HCT116 (cell line): ENCODE measurements around the gene HTR7. TPM values are rescaled to one million over a fixed set of nuclear protein-coding genes. Genes with fewer than 3 reads are reported as not detected.

Source experiments
- ATAC-seq: fragments of 200-7000 bp; cut with Tn5 transposase; 2 replicates; pipeline ENCODE4 v1.9.1; 2020; ENCODE audit warnings: mild to moderate bottlenecking, moderate library complexity
- BruUV-seq: library from RNA; stranded (reverse); fragments of 400-500 nt; replicated peaks from 2 replicates; lab custom pipeline; 2021; lab: Mats Ljungman, UMichigan
- CTCF ChIA-PET: fragments of 300-600 bp; sonication (Branson Sonifier 250); formaldehyde crosslinking; loops from one replicate; lab custom pipeline; 2021; ENCODE audit warnings: antibody characterized with exemption; lab: Charles Lee
- POLR2A ChIA-PET: fragments of 300-600, 350-600 bp; sonication (Branson Sonifier 250); formaldehyde crosslinking; loops from one replicate; lab custom pipeline; 2021; ENCODE audit warnings: antibody characterized with exemption; lab: Charles Lee
- RAD21 ChIA-PET, 2 experiments: fragments of 300-600 bp; sonication (Branson Sonifier 250); formaldehyde crosslinking; loops; one replicate each; lab custom pipeline; 2023; ENCODE audit warnings: low total read pairs in 2 of 2; ENCODE audit not compliant: uncharacterized antibody in 2 of 2, unreplicated experiment in 2 of 2, low non-redundant PET in 1 of 2; lab: Charles Lee
- DNase-seq: peaks from one replicate; pipeline ENCODE4 v3.0.0-alpha.2; 2010; ENCODE audit warnings: low read depth, low spot score
- H2AFZ ChIP-seq: fragments of 200-600 bp; shearing (Covaris generic), sonication (generic); 2 replicates; pipeline ENCODE4 v1.6.1; 2017; ENCODE audit warnings: low read depth, mixed run types, mixed read lengths, antibody characterized with exemption, low read length; ENCODE audit not compliant: poor library complexity, severe bottlenecking
- H3K27ac ChIP-seq: 2 replicates; pipeline ENCODE4 v1.5.1; 2012; ENCODE audit warnings: low read depth, low read length
- H3K27me3 ChIP-seq: fragments of 200-600 bp; sonication (generic); 2 replicates; pipeline ENCODE4 v1.6.1; 2016; ENCODE audit warnings: mixed run types, low read length, mixed read lengths; ENCODE audit not compliant: insufficient read depth
- H3K36me3 ChIP-seq, 2 experiments: fragments of 200-500 bp in 1 of 2; fragments of 200-600 bp in 1 of 2; sonication (Bioruptor generic) in 1 of 2; sonication (generic) in 1 of 2; 2 replicates each; pipeline versions ENCODE4 v1.5.1 to v1.6.1; 2014 to 2016; ENCODE audit warnings: low read length in 2 of 2, inconsistent platforms in 1 of 2, mixed read lengths in 1 of 2, mixed run types in 1 of 2; ENCODE audit not compliant: insufficient read depth in 2 of 2, control insufficient read depth in 1 of 2
- H3K4me1 ChIP-seq, 2 experiments: fragments of 200-600 bp in 1 of 2; sonication (generic) in 1 of 2; 2 replicates each; pipeline versions ENCODE4 v1.5.1 to v1.6.1; 2012 to 2017; ENCODE audit warnings: low read length in 2 of 2, inconsistent platforms in 1 of 2, mild to moderate bottlenecking in 1 of 2, mixed read lengths in 1 of 2, mixed run types in 1 of 2, moderate library complexity in 1 of 2; ENCODE audit not compliant: insufficient read depth in 2 of 2, control insufficient read depth in 1 of 2
- H3K4me2 ChIP-seq: fragments of 200-600 bp; sonication (generic); 2 replicates; pipeline ENCODE4 v1.6.1; 2017; ENCODE audit warnings: mixed run types, low read length, mixed read lengths
- H3K4me3 ChIP-seq, 2 experiments: fragments of 200-600 bp in 1 of 2; sonication (generic) in 1 of 2; replicated peaks in 1 of 2; 2 replicates each; pipeline ENCODE4 v1.5.1; 2011 to 2016; ENCODE audit warnings: low read length in 2 of 2, control low read depth in 1 of 2, low read depth in 1 of 2, mild to moderate bottlenecking in 1 of 2, mixed read lengths in 1 of 2, mixed run types in 1 of 2
- H3K79me2 ChIP-seq: fragments of 200-600 bp; sonication (generic); 2 replicates; pipeline ENCODE4 v1.6.1; 2017; ENCODE audit warnings: mild to moderate bottlenecking, mixed run types, low read length, moderate library complexity, mixed read lengths; ENCODE audit not compliant: insufficient read depth
- H3K9ac ChIP-seq: fragments of 200-600 bp; sonication (generic); 2 replicates; pipeline ENCODE4 v1.6.1; 2016; ENCODE audit warnings: low read length, mixed read lengths
- H3K9me2 ChIP-seq: fragments of 200-600 bp; sonication (generic), shearing (Covaris generic); 2 replicates; pipeline ENCODE4 v1.6.1; 2017; ENCODE audit warnings: mixed run types, mild to moderate bottlenecking, moderate library complexity; ENCODE audit not compliant: insufficient read depth
- H3K9me3 ChIP-seq, 2 experiments: fragments of 200-500 bp in 1 of 2; fragments of 200-600 bp in 1 of 2; sonication (Bioruptor generic) in 1 of 2; sonication (generic) in 1 of 2; 2 replicates each; pipeline ENCODE4 v1.6.1; 2014 to 2017; ENCODE audit warnings: low read length in 2 of 2, mixed read lengths in 2 of 2, inconsistent platforms in 1 of 2, low read depth in 1 of 2, mild to moderate bottlenecking in 1 of 2, mixed run types in 1 of 2, moderate library complexity in 1 of 2; ENCODE audit not compliant: control insufficient read depth in 1 of 2, insufficient read depth in 1 of 2
- H4K20me1 ChIP-seq: fragments of 200-600 bp; sonication (generic), shearing (Covaris generic); 2 replicates; pipeline ENCODE4 v1.6.1; 2017; ENCODE audit warnings: mixed run types, mild to moderate bottlenecking, moderate library complexity; ENCODE audit not compliant: insufficient read depth
- CEBPB ChIP-seq: IDR thresholded peaks from 2 replicates; pipeline ENCODE4 v1.6.1; 2012; ENCODE audit warnings: low read depth
- CTCF ChIP-seq, 3 experiments: fragments of 200-600 bp in 1 of 3; sonication (generic) in 1 of 3; IDR thresholded peaks in 2 of 3; conservative IDR thresholded peaks in 1 of 3; 2 replicates each; pipeline ENCODE4 v1.5.1; 2012 to 2017; ENCODE audit warnings: low read depth in 2 of 3, low read length in 2 of 3, antibody characterized with exemption in 1 of 3, borderline replicate concordance in 1 of 3, control low read depth in 1 of 3, mild to moderate bottlenecking in 1 of 3, mixed read lengths in 1 of 3, mixed run types in 1 of 3, moderate library complexity in 1 of 3; ENCODE audit not compliant: insufficient read depth in 1 of 3
- EZH2 ChIP-seq: fragments of 200-600 bp; sonication (generic); IDR thresholded peaks from 2 replicates; pipeline ENCODE4 v1.6.1; 2017; ENCODE audit warnings: antibody characterized with exemption, mixed run types
- FOSL1 ChIP-seq: IDR thresholded peaks from 2 replicates; pipeline ENCODE4 v1.6.1; 2012; ENCODE audit warnings: low read depth
- POLR2AphosphoS5 ChIP-seq: IDR thresholded peaks from 2 replicates; pipeline ENCODE4 v1.6.1; 2011; ENCODE audit warnings: mild to moderate bottlenecking, low read depth, low read length, moderate library complexity
- SP1 ChIP-seq: IDR thresholded peaks from 2 replicates; pipeline ENCODE4 v1.6.1; 2012; ENCODE audit warnings: low read depth
- SRF ChIP-seq: IDR thresholded peaks from 2 replicates; pipeline ENCODE4 v1.6.1; 2012; ENCODE audit warnings: low read depth
- TCF7L2 ChIP-seq: IDR thresholded peaks from 2 replicates; pipeline ENCODE4 v1.7.0; 2011; ENCODE audit warnings: borderline replicate concordance, inconsistent platforms; ENCODE audit not compliant: insufficient read depth, insufficient read length; ENCODE audit errors: extremely low read depth
- YY1 ChIP-seq: IDR thresholded peaks from 2 replicates; pipeline ENCODE4 v1.6.1; 2011; ENCODE audit warnings: low read length, low read depth, moderate library complexity, mild to moderate bottlenecking; ENCODE audit not compliant: insufficient replicate concordance; ENCODE audit errors: extremely low read depth
- ZFX ChIP-seq: fragments of 450-650 bp; IDR thresholded peaks from 2 replicates; pipeline ENCODE4 v1.6.1; 2017
- ZNF274 ChIP-seq: fragments of 200-500 bp; sonication (Bioruptor generic); IDR thresholded peaks from 2 replicates; pipeline ENCODE4 v1.6.1; 2014; ENCODE audit warnings: mild to moderate bottlenecking, low read depth, low read length, inconsistent platforms
- intact Hi-C: fragments of 100-400 bp; cut with micrococcal nuclease; formaldehyde crosslinking; loops from 2 replicates; pipeline ENCODE4 v1.10.0; 2022
- total RNA-seq: library from RNA; stranded (reverse); gene quantifications from one replicate; pipeline ENCODE4 v1.2.1, GENCODE V29; 2021; ENCODE audit not compliant: unreplicated experiment
- TF ChIP-seq, protein P1 (sequence below): IDR thresholded peaks from 2 replicates; pipeline ENCODE4 v1.6.1; 2011; ENCODE audit warnings: mild to moderate bottlenecking, low read length, moderate library complexity; ENCODE audit not compliant: insufficient replicate concordance; ENCODE audit errors: extremely low read depth

The HTR7 gene
- total RNA-seq, 1 experiment from 2014 or later, result 32.2 TPM

DNA sequence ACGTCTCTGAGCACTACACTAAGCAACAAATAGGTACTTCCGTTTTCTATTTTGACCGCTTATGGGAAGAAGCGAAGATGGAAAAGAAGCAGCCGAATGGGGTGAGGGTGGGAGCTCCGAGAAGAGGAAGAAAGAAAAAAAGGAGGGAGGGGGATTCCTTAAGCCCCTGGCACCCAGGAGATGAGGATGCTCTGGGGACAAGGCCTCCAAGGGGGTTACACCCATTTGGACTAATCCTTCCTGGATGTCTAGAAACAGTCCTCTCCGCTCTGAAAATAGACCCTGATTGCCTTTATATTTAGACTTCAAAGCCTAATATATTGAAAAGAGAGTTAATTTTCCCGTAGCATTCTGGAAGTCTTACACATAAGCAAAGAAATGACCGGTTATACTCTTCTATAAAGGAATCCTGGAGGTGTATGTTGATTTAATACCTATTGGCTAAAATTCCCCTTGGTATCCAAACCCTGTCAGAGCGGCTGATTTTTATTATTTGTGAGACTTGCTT is 676 bp upstream of the HTR7 start:
- Histone ChIP-seq H3K27ac (peak overlapping the region; percentile 95), H3K4me2 (peak overlapping the region; percentile 80), H3K4me1 (peaks cover 20 to 42% of the 10 kb centered on the region in 2 experiments), H3K9ac (peak overlapping the region; percentile 70), H3K79me2 (peaks cover 38% of the 10 kb centered on the region), H3K36me3 (no peaks in the 10 kb centered on the region), H3K4me3 (peak overlapping the region; percentile 68 to 76), H3K9me3 (no peaks in the 10 kb centered on the region), H3K9me2 (no peaks in the 10 kb centered on the region), H4K20me1 (no peaks in the 10 kb centered on the region), H3K27me3 (no peaks in the 10 kb centered on the region), H2AFZ (peak overlapping the region; percentile 59)
- no TSS peak for BruUV-seq
- POLR2A ChIA-PET, result no interaction called here
- no peak for ATAC-seq
- TF ChIP-seq, protein P1, sequence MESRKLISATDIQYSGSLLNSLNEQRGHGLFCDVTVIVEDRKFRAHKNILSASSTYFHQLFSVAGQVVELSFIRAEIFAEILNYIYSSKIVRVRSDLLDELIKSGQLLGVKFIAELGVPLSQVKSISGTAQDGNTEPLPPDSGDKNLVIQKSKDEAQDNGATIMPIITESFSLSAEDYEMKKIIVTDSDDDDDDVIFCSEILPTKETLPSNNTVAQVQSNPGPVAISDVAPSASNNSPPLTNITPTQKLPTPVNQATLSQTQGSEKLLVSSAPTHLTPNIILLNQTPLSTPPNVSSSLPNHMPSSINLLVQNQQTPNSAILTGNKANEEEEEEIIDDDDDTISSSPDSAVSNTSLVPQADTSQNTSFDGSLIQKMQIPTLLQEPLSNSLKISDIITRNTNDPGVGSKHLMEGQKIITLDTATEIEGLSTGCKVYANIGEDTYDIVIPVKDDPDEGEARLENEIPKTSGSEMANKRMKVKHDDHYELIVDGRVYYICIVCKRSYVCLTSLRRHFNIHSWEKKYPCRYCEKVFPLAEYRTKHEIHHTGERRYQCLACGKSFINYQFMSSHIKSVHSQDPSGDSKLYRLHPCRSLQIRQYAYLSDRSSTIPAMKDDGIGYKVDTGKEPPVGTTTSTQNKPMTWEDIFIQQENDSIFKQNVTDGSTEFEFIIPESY, result no peak
- TF ChIP-seq CTCF (IDR thresholded peaks at IDR 0.05 in 2 of 3, conservative IDR thresholded peaks at IDR 0.05 in 1 of 3; ENCODE audit: borderline replicate concordance in 1 of 3, insufficient read depth in 1 of 3, low read depth in 2 of 3, low read length in 2 of 3) (no peak), CEBPB (no peak), EZH2 (no peak), ZFX (no peak), SRF (peak; percentile 36; the same call in 1 of the 2 replicates), YY1 (no peak), SP1 (no peak), TCF7L2 (no peak), FOSL1 (no peak), ZNF274 (no peak), POLR2AphosphoS5 (peak; percentile 17; the same call in 1 of the 2 replicates)
- no peak for DNase-seq
- CTCF ChIA-PET, result interaction anchor here (0.7 to 1.5 kb wide), 2 partner anchors 70 to 104 kb away, joined by 3 to 4 read pairs; no protein-coding TSS in a partner anchor
- intact Hi-C loops, result loop anchor here (5.0 to 10.0 kb wide), 4 partner anchors 544 to 904 kb away; no protein-coding TSS in a partner anchor
- RAD21 ChIA-PET, result no interaction called here
